Prostate gland (tissue), 2 donors: ENCODE measurements around the gene EEFSEC. TPM values are rescaled to one million over a fixed set of nuclear protein-coding genes. Genes with fewer than 3 reads are reported as not detected.

ENCODE experiments used
- DNase-seq: peaks from one replicate; pipeline ENCODE4 v3.0.0-alpha.2; 2019; ENCODE audit warnings: low spot score
- H3K27ac ChIP-seq, 2 donors: fragments of 200-600 bp; sonication (generic); 2 replicates each; pipeline ENCODE4 v1.5.1; 2017 to 2019
- H3K27me3 ChIP-seq: fragments of 200-600 bp; sonication (generic); replicated peaks from 2 replicates; pipeline ENCODE4 v1.5.1; 2019; ENCODE audit not compliant: insufficient read depth
- H3K36me3 ChIP-seq, 2 donors: fragments of 200-600 bp; sonication (generic); 1 replicate in 1 of 2; 2 replicates in 1 of 2; pipeline versions ENCODE4 v1.5.1 to v1.8.1; 2017 to 2019
- H3K4me1 ChIP-seq: fragments of 200-600 bp; sonication (generic); replicated peaks from 2 replicates; pipeline ENCODE4 v1.5.1; 2019
- H3K4me3 ChIP-seq, 2 donors: fragments of 200-600 bp; sonication (generic); 2 replicates each; pipeline ENCODE4 v1.5.1; 2017 to 2019
- H3K9me3 ChIP-seq: fragments of 200-600 bp; sonication (generic); 2 replicates; pipeline ENCODE4 v1.5.1; 2017
- CTCF ChIP-seq, 4 experiments: fragments of 200-600 bp in 2 of 4; fragments of 450-650 bp in 2 of 4; sonication (generic) in 2 of 4; IDR thresholded peaks; 1 replicate in 3 of 4; 2 replicates in 1 of 4; pipeline ENCODE4 v1.5.1; 2016 to 2019; ENCODE audit warnings: antibody characterized with exemption in 4 of 4, mild to moderate bottlenecking in 2 of 4, moderate library complexity in 2 of 4
- POLR2A ChIP-seq: fragments of 450-650 bp; IDR thresholded peaks from one replicate; pipeline ENCODE4 v1.6.1; 2016; ENCODE audit warnings: antibody characterized with exemption, mild to moderate bottlenecking
- POLR2AphosphoS5 ChIP-seq: sonication (generic); formaldehyde crosslinking; IDR thresholded peaks from one replicate; pipeline ENCODE4 v1.6.1; 2017; ENCODE audit warnings: antibody characterized with exemption
- WGBS: methylation state at CpG from one replicate; pipeline ENCODE4 v1.1.5; 2018; 5-methylcytosine and 5-hydroxymethylcytosine counted together
- intact Hi-C: fragments of 100-400 bp; cut with DNase I; formaldehyde crosslinking; loops from one replicate; pipeline ENCODE4 v1.14.2; 2022
- total RNA-seq, 2 donors: library from RNA; depleted of rRNA; stranded (reverse); fragments of >200 nt; gene quantifications; one replicate each; pipeline ENCODE4 v1.1.0, GENCODE V29; 2016

The EEFSEC gene
- total RNA-seq, 2 donors from 2014 or later, result 24.7 to 26.1 TPM

GRCh38 chr3:128293930-128294329 lies 140.6 kb downstream of the EEFSEC start:
- Histone ChIP-seq H3K4me1 (no peaks in the 10 kb centered on the region), H3K27ac (no peak overlapping the region), H3K27me3 (no peaks in the 10 kb centered on the region), H3K9me3 (peaks cover 4% of the 10 kb centered on the region), H3K36me3 (no peaks in the 10 kb centered on the region), H3K4me3 (no peak overlapping the region)
- intact Hi-C loops, result no loop called here
- WGBS, result 100% methylated on average over 1 of the region's 1 CpG
- DNase-seq, result no peak
- TF ChIP-seq POLR2AphosphoS5 (no peak), CTCF (IDR thresholded peaks at IDR 0.05) (no peak), POLR2A (no peak)

- TF ChIP-seq POLR2A (no peak), CTCF (IDR thresholded peaks at IDR 0.05) (no peak), POLR2AphosphoS5 (no peak)
- intact Hi-C loops, result no loop called here
- 90% methylated on average over 4 of the region's 4 CpGs for WGBS
- Histone ChIP-seq H3K36me3 (no peaks in the 10 kb centered on the region), H3K27me3 (no peaks in the 10 kb centered on the region), H3K4me1 (no peaks in the 10 kb centered on the region), H3K27ac (no peak overlapping the region), H3K9me3 (peaks cover 4% of the 10 kb centered on the region), H3K4me3 (no peak overlapping the region)
- no peak for DNase-seq
These were observed 141.8 kb downstream of the EEFSEC start for GRCh38 chr3:128294999-128295468.

GRCh38 chr3:128296469-128297251 lies 143.4 kb downstream of the EEFSEC start:
- Histone ChIP-seq H3K4me3 (no peak overlapping the region), H3K27ac (no peak overlapping the region), H3K9me3 (no peaks in the 10 kb centered on the region), H3K36me3 (no peaks in the 10 kb centered on the region), H3K4me1 (no peaks in the 10 kb centered on the region), H3K27me3 (no peaks in the 10 kb centered on the region)
- 94% methylated on average over 10 of the region's 10 CpGs for WGBS
- no peak for DNase-seq
- intact Hi-C loops, result no loop called here
- TF ChIP-seq CTCF (IDR thresholded peaks at IDR 0.05) (no peak), POLR2A (no peak), POLR2AphosphoS5 (no peak)

GRCh38 chr3:128297401-128298138 lies 144.3 kb downstream of the EEFSEC start:
- no peak for TF ChIP-seq CTCF (IDR thresholded peaks at IDR 0.05)
- no peak for TF ChIP-seq POLR2AphosphoS5
- no peak for TF ChIP-seq POLR2A
- H3K27me3 ChIP-seq, result no peaks in the 10 kb centered on the region
- no peak overlapping the region for H3K27ac ChIP-seq
- H3K9me3 ChIP-seq, result no peaks in the 10 kb centered on the region
- intact Hi-C loops, result no loop called here
- DNase-seq, result no peak
- no peaks in the 10 kb centered on the region for H3K4me1 ChIP-seq
- no peaks in the 10 kb centered on the region for H3K36me3 ChIP-seq
- WGBS, result 75% methylated on average over 2 of the region's 2 CpGs
- no peak overlapping the region for H3K4me3 ChIP-seq
